H1 (cell line): ENCODE results near the gene CDC14B. TPM values are rescaled to one million over a fixed set of nuclear protein-coding genes. Genes with fewer than 3 reads are reported as not detected.

Experiments
- CTCF ChIA-PET: fragments of 300-600 bp; sonication (Branson Sonifier 250); formaldehyde crosslinking; loops from one replicate; lab custom pipeline; 2021; ENCODE audit not compliant: partially characterized antibody; lab: Charles Lee
- POLR2A ChIA-PET: fragments of 300-600 bp; sonication (Branson Sonifier 250); formaldehyde crosslinking; loops from one replicate; lab custom pipeline; 2021; ENCODE audit warnings: inconsistent platforms; ENCODE audit not compliant: partially characterized antibody; lab: Charles Lee
- DNase-seq, 2 experiments: peaks; one replicate each; pipeline versions ENCODE4 v3.0.0 to v3.0.0-alpha.2; 2010 to 2022; ENCODE audit warnings: low spot score in 2 of 2, low read depth in 1 of 2, mixed read lengths in 1 of 2
- FAIRE-seq: peaks from 2 replicates; lab custom pipeline; 2011; peaks lifted over from hg19 to GRCh38; lab: Jason Lieb, UNC
- H2AFZ ChIP-seq: 2 replicates; pipeline ENCODE4 v1.8.1; 2012; ENCODE audit warnings: low read length, inconsistent platforms
- H2AK5ac ChIP-seq: 2 replicates; pipeline ENCODE4 v1.6.1; 2013; ENCODE audit warnings: low read depth, low read length
- H2BK120ac ChIP-seq: replicated peaks from 2 replicates; pipeline ENCODE3; 2013; ENCODE audit warnings: low read depth, low read length, inconsistent platforms
- H2BK12ac ChIP-seq: 2 replicates; pipeline ENCODE4 v1.6.1; 2013; ENCODE audit warnings: low read depth, low read length
- H2BK15ac ChIP-seq: 2 replicates; pipeline ENCODE4 v1.6.1; 2013; ENCODE audit warnings: low read length
- H2BK20ac ChIP-seq: 2 replicates; pipeline ENCODE4 v1.6.1; 2013; ENCODE audit warnings: low read length
- H2BK5ac ChIP-seq: 2 replicates; pipeline ENCODE4 v1.6.1; 2013; ENCODE audit warnings: low read depth, low read length
- H3K14ac ChIP-seq: 2 replicates; pipeline ENCODE4 v1.6.1; 2013; ENCODE audit warnings: inconsistent platforms; ENCODE audit not compliant: insufficient read length
- H3K18ac ChIP-seq: 2 replicates; pipeline ENCODE4 v1.6.1; 2013; ENCODE audit warnings: low read length; ENCODE audit errors: extremely low read depth
- H3K23ac ChIP-seq: 2 replicates; pipeline ENCODE4 v1.6.1; 2013; ENCODE audit warnings: inconsistent platforms; ENCODE audit not compliant: insufficient read length
- H3K23me2 ChIP-seq: 2 replicates; pipeline ENCODE4 v1.6.1; 2013; ENCODE audit warnings: low read depth, low read length
- H3K27ac ChIP-seq: 2 replicates; pipeline ENCODE4 v1.6.1; 2011; ENCODE audit warnings: low read depth, low read length, inconsistent platforms
- H3K27me3 ChIP-seq, 4 experiments: replicated peaks in 1 of 4; 1 replicate in 1 of 4; 2 replicates in 3 of 4; pipeline versions ENCODE4 v1.6.1 to v1.8.1; 2011 to 2013; ENCODE audit warnings: low read length in 3 of 4, mild to moderate bottlenecking in 3 of 4, inconsistent platforms in 2 of 4, mixed read lengths in 2 of 4, moderate library complexity in 1 of 4; ENCODE audit not compliant: control insufficient read depth in 3 of 4, insufficient read depth in 3 of 4; ENCODE audit errors: extremely low read depth in 1 of 4
- H3K36me3 ChIP-seq, 4 experiments: 2 replicates each; pipeline versions ENCODE4 v1.6.1 to v1.8.1; 2011 to 2013; ENCODE audit warnings: mild to moderate bottlenecking in 4 of 4, low read length in 3 of 4, moderate library complexity in 2 of 4, control low read depth in 1 of 4, inconsistent platforms in 1 of 4; ENCODE audit not compliant: insufficient read depth in 4 of 4, control insufficient read depth in 2 of 4
- H3K4ac ChIP-seq: replicated peaks from 2 replicates; pipeline ENCODE3; 2013; ENCODE audit warnings: low read length, low read depth, mixed read lengths, inconsistent platforms; ENCODE audit not compliant: insufficient read length
- H3K4me1 ChIP-seq, 4 experiments: replicated peaks in 1 of 4; 1 replicate in 1 of 4; 2 replicates in 3 of 4; pipeline versions ENCODE4 v1.6.1 to v1.8.1; 2011 to 2013; ENCODE audit warnings: low read length in 3 of 4, inconsistent platforms in 2 of 4, mixed read lengths in 1 of 4; ENCODE audit not compliant: insufficient read depth in 4 of 4, control insufficient read depth in 3 of 4
- H3K4me2 ChIP-seq, 2 experiments: 2 replicates each; pipeline versions ENCODE4 v1.6.1 to v1.8.1; 2011 to 2013; ENCODE audit warnings: low read depth in 2 of 2, low read length in 2 of 2, control low read depth in 1 of 2, inconsistent platforms in 1 of 2, mild to moderate bottlenecking in 1 of 2; ENCODE audit not compliant: insufficient read depth in 1 of 2
- H3K4me3 ChIP-seq, 4 experiments: fragments of 200-600, 300-600 bp in 1 of 4; sonication (generic), shearing (Covaris generic), sonication (Bioruptor Twin) in 1 of 4; 2 replicates each; pipeline versions ENCODE4 v1.5.1 to v1.8.1; 2011 to 2016; ENCODE audit warnings: low read length in 4 of 4, low read depth in 3 of 4, control low read depth in 2 of 4, inconsistent platforms in 2 of 4, mild to moderate bottlenecking in 2 of 4, mixed read lengths in 1 of 4, moderate library complexity in 1 of 4; ENCODE audit not compliant: insufficient read depth in 2 of 4; ENCODE audit errors: extremely low read depth in 1 of 4
- H3K56ac ChIP-seq: replicated peaks from 2 replicates; pipeline ENCODE3; 2013; ENCODE audit warnings: low read depth, mild to moderate bottlenecking, mixed read lengths, low read length, inconsistent platforms; ENCODE audit not compliant: insufficient read length
- H3K79me1 ChIP-seq: 2 replicates; pipeline ENCODE4 v1.6.1; 2013; ENCODE audit warnings: low read depth, low read length, control low read depth
- H3K79me2 ChIP-seq, 2 experiments: 2 replicates each; pipeline versions ENCODE4 v1.6.1 to v1.8.1; 2012 to 2013; ENCODE audit warnings: low read length in 2 of 2, mild to moderate bottlenecking in 2 of 2, inconsistent platforms in 1 of 2; ENCODE audit not compliant: insufficient read depth in 2 of 2, control insufficient read depth in 1 of 2
- H3K9ac ChIP-seq, 4 experiments: replicated peaks in 1 of 4; 1 replicate in 1 of 4; 2 replicates in 3 of 4; pipeline versions ENCODE4 v1.6.1 to v1.8.1; 2011 to 2013; ENCODE audit warnings: low read depth in 3 of 4, low read length in 3 of 4, control low read depth in 2 of 4, mild to moderate bottlenecking in 2 of 4, moderate library complexity in 2 of 4, inconsistent platforms in 1 of 4; ENCODE audit errors: extremely low read depth in 1 of 4
- H3K9me3 ChIP-seq, 2 experiments: 2 replicates each; pipeline versions ENCODE4 v1.6.1 to v1.8.1; 2012 to 2013; ENCODE audit warnings: mild to moderate bottlenecking in 2 of 2, moderate library complexity in 2 of 2, control low read depth in 1 of 2, inconsistent platforms in 1 of 2, low read depth in 1 of 2, low read length in 1 of 2, mixed read lengths in 1 of 2; ENCODE audit not compliant: insufficient read depth in 2 of 2
- H4K20me1 ChIP-seq, 2 experiments: replicated peaks in 1 of 2; 2 replicates each; pipeline versions ENCODE3 to v1.8.1; 2011 to 2013; ENCODE audit warnings: inconsistent platforms in 2 of 2, low read length in 2 of 2, mild to moderate bottlenecking in 1 of 2; ENCODE audit not compliant: insufficient read depth in 2 of 2, control insufficient read depth in 1 of 2
- H4K5ac ChIP-seq: 2 replicates; pipeline ENCODE4 v1.6.1; 2013; ENCODE audit warnings: low read length, low read depth, mixed read lengths, inconsistent platforms; ENCODE audit not compliant: insufficient read length
- H4K8ac ChIP-seq: 2 replicates; pipeline ENCODE4 v1.8.0; 2013; ENCODE audit warnings: mild to moderate bottlenecking, moderate library complexity, low read length, inconsistent platforms; ENCODE audit not compliant: insufficient read depth; ENCODE audit errors: extremely low read depth
- H4K91ac ChIP-seq: replicated peaks from 2 replicates; pipeline ENCODE3; 2013; ENCODE audit warnings: low read length, mixed read lengths, inconsistent platforms; ENCODE audit not compliant: insufficient read length
- BRCA1 ChIP-seq: IDR thresholded peaks from 2 replicates; pipeline ENCODE4 v1.6.1; 2012; ENCODE audit warnings: low read depth, low read length, improper control_type of control experiment
- CBX5 ChIP-seq: fragments of 300-800, 300-1000 bp; sonication (generic); IDR thresholded peaks from 2 replicates; pipeline ENCODE4 v1.7.1; 2016; ENCODE audit warnings: antibody characterized with exemption, low read length, low read depth
- CHD1 ChIP-seq: IDR thresholded peaks from 2 replicates; pipeline ENCODE4 v1.6.1; 2012; ENCODE audit warnings: low read depth, low read length, improper control_type of control experiment
- CHD2 ChIP-seq: IDR thresholded peaks from 2 replicates; pipeline ENCODE4 v1.6.1; 2012; ENCODE audit warnings: low read length, improper control_type of control experiment
- CREB1 ChIP-seq: IDR thresholded peaks from 2 replicates; pipeline ENCODE4 v1.6.1; 2012; ENCODE audit warnings: inconsistent platforms
- CTBP2 ChIP-seq: IDR thresholded peaks from 2 replicates; pipeline ENCODE4 v1.7.0; 2011; ENCODE audit warnings: borderline replicate concordance, mild to moderate bottlenecking, moderate library complexity, mixed read lengths, low read length; ENCODE audit not compliant: insufficient read depth, insufficient read length
- EP300 ChIP-seq, 2 experiments: IDR thresholded peaks; 1 replicate in 1 of 2; 2 replicates in 1 of 2; pipeline ENCODE4 v1.6.1; 2011 to 2012; ENCODE audit warnings: low read depth in 2 of 2, low read length in 2 of 2, mild to moderate bottlenecking in 2 of 2, borderline replicate concordance in 1 of 2, inconsistent platforms in 1 of 2, moderate library complexity in 1 of 2
- HDAC2 ChIP-seq, 2 experiments: fragments of 300-600 bp in 1 of 2; sonication (generic) in 1 of 2; IDR thresholded peaks; 2 replicates each; pipeline ENCODE4 v1.6.1; 2011 to 2012; ENCODE audit warnings: low read depth in 2 of 2, low read length in 2 of 2, mild to moderate bottlenecking in 2 of 2, moderate library complexity in 2 of 2, borderline replicate concordance in 1 of 2, inconsistent platforms in 1 of 2
- PHF8 ChIP-seq: fragments of 200-600 bp; sonication (generic); conservative IDR thresholded peaks from 2 replicates; pipeline ENCODE4 v1.7.1; 2012; ENCODE audit warnings: low read depth, mild to moderate bottlenecking, inconsistent platforms, low read length, moderate library complexity
- RFX5 ChIP-seq: IDR thresholded peaks from 2 replicates; pipeline ENCODE4 v1.6.1; 2011; ENCODE audit warnings: low read depth, low read length, improper control_type of control experiment, borderline replicate concordance
- SAP30 ChIP-seq: fragments of 300-600 bp; sonication (generic); IDR thresholded peaks from 2 replicates; pipeline ENCODE4 v1.7.1; 2012; ENCODE audit warnings: low read length, moderate library complexity, mild to moderate bottlenecking, inconsistent platforms; ENCODE audit not compliant: insufficient read depth, insufficient replicate concordance
- SIRT6 ChIP-seq: IDR thresholded peaks from one replicate; pipeline ENCODE4 v1.7.1; 2012; ENCODE audit warnings: low read length, inconsistent platforms
- TCF12 ChIP-seq: IDR thresholded peaks from 2 replicates; pipeline ENCODE4 v1.6.1; 2011; ENCODE audit warnings: low read depth, mild to moderate bottlenecking, low read length
- WGBS, 2 experiments: shearing (Covaris generic) in 1 of 2; methylation state at CpG; one replicate each; pipeline versions ENCODE4 v1.1.6 to v1.1.7; 2013 to 2015; ENCODE audit warnings: low lambda C conversion rate in 2 of 2, mixed read lengths in 2 of 2, inconsistent platforms in 1 of 2, low coverage in 1 of 2, missing lambda C conversion rate in 1 of 2; ENCODE audit not compliant: insufficient replicate concordance in 2 of 2, insufficient coverage in 1 of 2, insufficient read length in 1 of 2; ENCODE audit errors: extremely low coverage in 1 of 2, missing lambda C conversion rate in 1 of 2; 5-methylcytosine and 5-hydroxymethylcytosine counted together
- polyA plus RNA-seq, 7 experiments: library from polyadenylated mRNA; depleted of rRNA in 3 of 7; stranded (reverse) in 5 of 7; unstranded in 2 of 7; fragments of >200 nt in 5 of 7; fragments of 200-250 nt in 2 of 7; gene quantifications; 1 replicate in 5 of 7; 2 replicates in 1 of 7; 4 replicates in 1 of 7; pipeline versions ENCODE4 v1.2.1 to v1.2.3, GENCODE V29; 2011 to 2013; ENCODE audit warnings: missing spikeins in 2 of 7, mixed read lengths in 2 of 7
- total RNA-seq: library from RNA; stranded (reverse); fragmentation: NEBNext Ultra II Directional; extraction: Animal tissue kit (Norgen Biotek cat#: 25700); gene quantifications from 2 replicates; pipeline ENCODE4 v1.2.1, GENCODE V29; 2021
- TF ChIP-seq, protein P1 (sequence below): IDR thresholded peaks from 2 replicates; pipeline ENCODE4 v1.6.1; 2012; ENCODE audit warnings: inconsistent platforms

CDC14B gene
- total and polyA plus RNA-seq, 2 of the 8 experiments (the other 6 are each of a cell fraction or from before 2014, with no cell fraction given), result 17.2 to 44.6 TPM

DNA sequence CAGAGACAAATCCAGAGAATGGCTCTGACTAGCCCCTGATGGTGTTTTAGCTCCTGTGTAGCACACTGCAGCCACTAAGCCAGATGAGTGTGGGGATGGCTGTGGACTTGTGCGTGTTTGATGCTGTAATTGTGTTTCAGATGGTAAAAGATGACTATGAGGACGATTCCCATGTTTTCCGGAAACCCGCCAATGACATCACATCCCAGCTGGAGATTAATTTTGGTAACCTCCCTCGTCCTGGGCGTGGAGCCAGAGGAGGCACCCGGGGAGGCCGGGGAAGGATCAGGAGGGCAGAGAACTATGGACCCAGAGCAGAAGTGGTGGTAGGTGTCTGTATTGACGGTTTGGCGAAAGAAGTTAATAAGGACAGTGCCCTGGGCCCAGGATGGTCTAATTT lies 131.7 kb downstream of the CDC14B start:
- no peak overlapping the region for H3K27ac ChIP-seq
- no peak overlapping the region for H4K8ac ChIP-seq
- no peak overlapping the region for H2AFZ ChIP-seq
- no peak overlapping the region for H2BK120ac ChIP-seq
- no peak overlapping the region for H2BK15ac ChIP-seq
- no peak overlapping the region for H3K23ac ChIP-seq
- TF ChIP-seq EP300 (IDR thresholded peaks at IDR 0.05; ENCODE audit: borderline replicate concordance in 1 of 2, low read depth in 2 of 2, low read length in 2 of 2) (no peak), CBX5 (no peak), CHD1 (no peak), SAP30 (no peak), BRCA1 (no peak), CREB1 (no peak), CHD2 (no peak), RFX5 (no peak), CTBP2 (no peak), TCF12 (no peak), PHF8 (no peak), HDAC2 (IDR thresholded peaks at IDR 0.05; ENCODE audit: borderline replicate concordance in 1 of 2, low read depth in 2 of 2, low read length in 2 of 2) (no peak), SIRT6 (no peak)
- TF ChIP-seq, protein P1, sequence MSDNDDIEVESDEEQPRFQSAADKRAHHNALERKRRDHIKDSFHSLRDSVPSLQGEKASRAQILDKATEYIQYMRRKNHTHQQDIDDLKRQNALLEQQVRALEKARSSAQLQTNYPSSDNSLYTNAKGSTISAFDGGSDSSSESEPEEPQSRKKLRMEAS, result no peak
- no peak overlapping the region for H3K14ac ChIP-seq
- no peak overlapping the region for H4K5ac ChIP-seq
- no peaks in the 10 kb centered on the region for H3K4me1 ChIP-seq
- no peaks in the 10 kb centered on the region for H3K79me2 ChIP-seq
- no peak overlapping the region for H2BK12ac ChIP-seq
- H3K4me3 ChIP-seq, result no peak overlapping the region
- H3K36me3 ChIP-seq, result peaks cover 0 to 28% (median 12%) of the 10 kb centered on the region in 4 experiments; a peak in 5 of 8 replicates
- no peak overlapping the region for H3K4me2 ChIP-seq
- H3K56ac ChIP-seq, result no peak overlapping the region
- no peaks in the 10 kb centered on the region; the same call in 1 of the 2 replicates for H3K79me1 ChIP-seq
- ChIA-PET CTCF (no interaction called here), POLR2A (no interaction called here)
- H4K20me1 ChIP-seq, result peaks cover 0 to 7% of the 10 kb centered on the region in 2 experiments
- no peaks in the 10 kb centered on the region for H3K23me2 ChIP-seq
- H2BK5ac ChIP-seq, result no peak overlapping the region
- no peaks in the 10 kb centered on the region for H3K9me3 ChIP-seq
- no peak overlapping the region for H2AK5ac ChIP-seq
- DNase-seq (no peak), FAIRE-seq (no peak)
- H3K9ac ChIP-seq, result no peak overlapping the region
- no peaks in the 10 kb centered on the region for H3K27me3 ChIP-seq
- H4K91ac ChIP-seq, result no peak overlapping the region
- H3K4ac ChIP-seq, result no peak overlapping the region
- 93% methylated on average over 10 of the region's 10 CpGs; no CpG with 5 or more reads in 1 of the 2 experiments for WGBS, 2 experiments
- no peak overlapping the region for H2BK20ac ChIP-seq
- no peak overlapping the region for H3K18ac ChIP-seq
